Right cardiac atrium (tissue), 5 donors: ENCODE measurements around the gene PPFIA1. TPM values are rescaled to one million over a fixed set of nuclear protein-coding genes. Genes with fewer than 3 reads are reported as not detected.
A peak's percentile ranks its signal among the peaks of the same experiment; 100 is the strongest.

Experiments
- ATAC-seq, 2 donors: fragments of 200-7000 bp; cut with Tn5 transposase; one replicate each; pipeline versions ENCODE4 v1.8.0 to v1.9.1; 2020; ENCODE audit warnings: moderate library complexity in 2 of 2, mild to moderate bottlenecking in 1 of 2
- DNase-seq, 3 donors: peaks; one replicate each; pipeline ENCODE4 v3.0.0-alpha.2; 2020
- H3K27ac ChIP-seq: one replicate; pipeline ENCODE4 v1.5.1; 2013; ENCODE audit warnings: mild to moderate bottlenecking, low read length, control low read depth, moderate library complexity
- H3K27me3 ChIP-seq: one replicate; pipeline ENCODE4 v1.6.1; 2013; ENCODE audit not compliant: control insufficient read depth, insufficient read depth
- H3K4me1 ChIP-seq: one replicate; pipeline ENCODE4 v1.6.1; 2013; ENCODE audit warnings: low read length; ENCODE audit not compliant: control insufficient read depth, insufficient read depth
- H3K4me3 ChIP-seq: one replicate; pipeline ENCODE4 v1.5.1; 2013; ENCODE audit warnings: low read length, control low read depth
- H3K9me3 ChIP-seq: one replicate; pipeline ENCODE4 v1.6.1; 2013; ENCODE audit warnings: low read length; ENCODE audit not compliant: control insufficient read depth
- WGBS: extraction: QIAGEN DNeasy Blood & Tissue Kit; methylation state at CpG from one replicate; pipeline ENCODE4 v1.1.7; 2013; 5-methylcytosine and 5-hydroxymethylcytosine counted together
- intact Hi-C, 4 donors: fragments of 100-400 bp; cut with DNase I; formaldehyde crosslinking; loops; one replicate each; pipeline versions ENCODE4 v1.11.0 to v1.14.0; 2022 to 2023
- polyA plus RNA-seq: library from polyadenylated mRNA; stranded (reverse); fragments of 200-250 nt; gene quantifications from one replicate; pipeline ENCODE4 v1.2.3, GENCODE V29; 2013
- total RNA-seq, 4 donors: library from RNA; stranded (reverse); fragmentation: NEBNext Ultra II Directional; extraction: Animal tissue kit (Norgen Biotek cat#: 25700); gene quantifications; one replicate each; pipeline ENCODE4 v1.2.1, GENCODE V29; 2021
- donor health status: healthy with polysubstance abuse.
- donor health status: DM: no; HTN: yes; CAD: no.
- donor health status: DM: no; HTN: no; CAD: no.
- donor health status: DM: no; HTN: yes; CAD: no; lungs with severe emphysema.
- donor health status: DM: yes; HTN: yes; CAD: no.

PPFIA1 gene
- total and polyA plus RNA-seq, 5 donors = 16.2 to 44.9 (median 37.7) TPM

DNA sequence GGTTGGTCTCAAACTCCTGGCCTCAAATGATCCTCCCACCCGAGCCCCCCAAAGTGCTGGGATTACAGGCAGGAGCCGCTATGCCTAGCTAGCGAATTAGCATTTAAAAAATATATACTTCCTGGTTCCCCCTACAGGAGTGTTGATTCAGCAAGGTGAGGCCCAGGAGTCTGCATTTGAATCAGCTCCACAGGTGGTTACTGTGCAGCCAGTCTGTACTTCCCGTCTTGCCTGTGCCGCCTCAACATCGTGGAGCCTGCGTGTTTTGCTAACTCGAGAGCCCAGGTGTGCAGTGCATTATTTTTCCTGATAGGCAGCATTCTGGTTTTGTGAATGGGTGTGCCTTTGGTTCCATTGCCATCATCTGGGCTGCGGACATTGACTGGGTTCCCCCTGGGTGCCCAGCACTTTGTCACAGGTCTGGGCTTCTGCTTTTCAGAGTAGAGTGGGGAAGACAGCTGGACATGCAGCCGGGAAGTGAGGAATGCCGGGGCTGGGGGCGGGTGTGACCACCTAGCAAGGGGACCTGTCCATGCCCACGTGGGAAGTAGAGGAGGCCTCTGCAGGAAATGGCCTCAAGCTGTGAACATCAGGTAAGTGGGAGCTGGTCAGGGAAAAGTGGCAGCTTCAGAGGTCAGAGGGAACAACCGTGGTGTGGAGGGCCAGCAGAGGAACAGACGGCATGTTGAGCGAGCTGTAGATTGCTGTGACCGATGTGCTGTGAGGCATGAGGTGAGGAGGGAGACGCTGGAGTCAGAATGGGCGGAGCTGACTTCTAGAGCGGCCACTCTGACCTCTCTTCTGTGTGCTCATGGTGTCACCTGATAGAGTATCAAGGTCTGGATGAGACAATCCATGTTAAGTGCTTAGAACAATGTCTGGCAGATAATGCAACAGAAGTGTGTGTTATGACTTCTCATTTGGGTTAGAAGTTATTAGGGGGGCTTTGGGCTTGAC, 42.2 kb downstream of the PPFIA1 start:
- ATAC-seq (peak; percentile 22 to 32), DNase-seq (no peak)
- Histone ChIP-seq H3K4me1 (peaks cover 4% of the 10 kb centered on the region), H3K9me3 (no peaks in the 10 kb centered on the region), H3K27ac (no peak overlapping the region), H3K4me3 (no peak overlapping the region), H3K27me3 (no peaks in the 10 kb centered on the region)
- 82% methylated on average over 20 of the region's 20 CpGs for WGBS
- intact Hi-C loops = no loop called here

DNA sequence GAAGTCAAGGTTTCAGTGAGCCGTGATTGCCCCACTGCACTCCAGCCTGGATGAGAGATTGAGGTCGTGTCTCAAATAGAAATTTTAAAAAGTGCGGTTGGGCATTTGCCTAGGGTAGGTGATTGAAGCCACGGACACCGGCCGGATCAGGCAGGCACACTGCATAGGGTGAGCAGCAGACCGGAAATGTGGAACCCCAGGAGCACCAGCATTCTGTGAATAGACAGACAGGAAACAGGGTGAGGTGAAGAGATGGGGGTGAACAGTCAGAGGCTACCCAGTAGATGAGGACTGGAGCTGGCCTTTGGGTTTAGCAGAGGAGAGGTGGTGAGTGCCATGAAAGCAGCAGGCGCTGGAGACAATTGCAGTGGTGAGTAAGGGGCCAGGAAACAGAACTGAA, 43.5 kb downstream of the PPFIA1 start:
- peak in 1 of 2 donors; percentile 12 for ATAC-seq

GRCh38 chr11:70314730-70315129, 44.2 kb downstream of the PPFIA1 start:
- DNase-seq = no peak
- Histone ChIP-seq H3K27ac (no peak overlapping the region), H3K27me3 (no peaks in the 10 kb centered on the region), H3K4me3 (no peak overlapping the region), H3K9me3 (no peaks in the 10 kb centered on the region), H3K4me1 (peaks cover 6% of the 10 kb centered on the region)
- WGBS = 82% methylated on average over 10 of the region's 10 CpGs
- intact Hi-C loops = no loop called here
- ATAC-seq = no peak

More for the DNA sequence above, 43.5 kb downstream of the PPFIA1 start:
- Histone ChIP-seq H3K4me1 (peaks cover 4% of the 10 kb centered on the region), H3K27me3 (no peaks in the 10 kb centered on the region), H3K27ac (no peak overlapping the region), H3K4me3 (no peak overlapping the region), H3K9me3 (no peaks in the 10 kb centered on the region)
- WGBS = 87% methylated on average over 8 of the region's 8 CpGs
- intact Hi-C loops = no loop called here
- DNase-seq = no peak

- WGBS = 74% methylated on average over 4 of the region's 4 CpGs
- DNase-seq (no peak), ATAC-seq (no peak)
- Histone ChIP-seq H3K27me3 (no peaks in the 10 kb centered on the region), H3K27ac (no peak overlapping the region), H3K4me1 (peaks cover 10% of the 10 kb centered on the region), H3K9me3 (no peaks in the 10 kb centered on the region), H3K4me3 (no peak overlapping the region)
- intact Hi-C loops = no loop called here
Measured at GRCh38 chr11:70315716-70316115, 45.2 kb downstream of the PPFIA1 start.

- H3K27me3 ChIP-seq = no peaks in the 10 kb centered on the region
- WGBS = 95% methylated on average over 14 of the region's 14 CpGs
- no peak overlapping the region for H3K4me3 ChIP-seq
- no peak overlapping the region for H3K27ac ChIP-seq
- intact Hi-C loops = no loop called here
- DNase-seq = no peak
- H3K9me3 ChIP-seq = no peaks in the 10 kb centered on the region
- H3K4me1 ChIP-seq = peaks cover 9% of the 10 kb centered on the region
- ATAC-seq = no peak
Measured at GRCh38 chr11:70317581-70318305, 47.3 kb downstream of the PPFIA1 start.

DNA sequence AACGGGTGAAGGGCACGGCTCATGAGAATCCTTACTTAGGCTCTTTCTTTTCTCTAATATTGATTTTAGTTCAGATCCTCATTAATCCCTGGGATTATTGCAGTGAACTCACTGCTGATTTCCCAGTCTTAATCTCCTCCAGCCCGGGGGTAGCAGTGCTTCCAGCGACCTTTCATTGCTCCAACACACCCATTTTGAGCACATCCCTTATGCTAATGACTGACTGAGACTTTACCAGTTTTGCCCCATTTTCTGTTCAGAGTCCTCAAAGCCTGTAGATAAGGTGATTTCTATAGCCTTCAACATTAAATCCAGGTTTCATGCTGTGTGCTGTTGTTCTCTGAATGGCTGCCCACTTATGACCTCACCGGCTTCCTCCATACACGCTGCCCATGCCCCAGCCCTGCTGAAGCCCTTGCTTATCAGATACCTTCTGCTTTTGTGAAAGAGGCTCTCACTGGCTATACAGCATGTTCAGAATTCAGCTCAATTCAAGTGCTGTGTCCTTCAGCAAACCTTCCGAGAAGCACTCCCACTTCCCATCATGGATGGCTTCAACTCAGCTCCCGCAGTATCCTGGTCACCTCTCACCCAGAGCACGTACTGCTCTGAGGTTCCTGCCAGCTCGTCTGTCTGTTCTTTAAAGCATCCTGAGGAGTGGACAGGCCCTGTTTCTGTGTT, 49.0 kb downstream of the PPFIA1 start:
- peak; percentile 60 to 70 for ATAC-seq
- peak in 2 of 3 donors; percentile 36 to 59 for DNase-seq
- Histone ChIP-seq H3K9me3 (no peaks in the 10 kb centered on the region), H3K4me1 (peaks cover 7% of the 10 kb centered on the region), H3K4me3 (no peak overlapping the region), H3K27me3 (no peaks in the 10 kb centered on the region), H3K27ac (peak overlapping the region; percentile 15)
- 72% methylated on average over 10 of the region's 10 CpGs for WGBS
- intact Hi-C loops = no loop called here

- H3K4me1 ChIP-seq = peaks cover 7% of the 10 kb centered on the region
- no peak for DNase-seq
- WGBS = 90% methylated on average over 2 of the region's 2 CpGs
Measured at GRCh38 chr11:70322666-70323065, 52.2 kb downstream of the PPFIA1 start.

GRCh38 chr11:70323806-70324205, 53.3 kb downstream of the PPFIA1 start:
- H3K27ac ChIP-seq = no peak overlapping the region
- peak in 1 of 2 donors; percentile 20 for ATAC-seq

More at GRCh38 chr11:70322666-70323065, 52.2 kb downstream of the PPFIA1 start:
- no peak for ATAC-seq
- Histone ChIP-seq H3K27me3 (no peaks in the 10 kb centered on the region), H3K9me3 (no peaks in the 10 kb centered on the region), H3K4me3 (no peak overlapping the region), H3K27ac (no peak overlapping the region)
- intact Hi-C loops = no loop called here

DNA sequence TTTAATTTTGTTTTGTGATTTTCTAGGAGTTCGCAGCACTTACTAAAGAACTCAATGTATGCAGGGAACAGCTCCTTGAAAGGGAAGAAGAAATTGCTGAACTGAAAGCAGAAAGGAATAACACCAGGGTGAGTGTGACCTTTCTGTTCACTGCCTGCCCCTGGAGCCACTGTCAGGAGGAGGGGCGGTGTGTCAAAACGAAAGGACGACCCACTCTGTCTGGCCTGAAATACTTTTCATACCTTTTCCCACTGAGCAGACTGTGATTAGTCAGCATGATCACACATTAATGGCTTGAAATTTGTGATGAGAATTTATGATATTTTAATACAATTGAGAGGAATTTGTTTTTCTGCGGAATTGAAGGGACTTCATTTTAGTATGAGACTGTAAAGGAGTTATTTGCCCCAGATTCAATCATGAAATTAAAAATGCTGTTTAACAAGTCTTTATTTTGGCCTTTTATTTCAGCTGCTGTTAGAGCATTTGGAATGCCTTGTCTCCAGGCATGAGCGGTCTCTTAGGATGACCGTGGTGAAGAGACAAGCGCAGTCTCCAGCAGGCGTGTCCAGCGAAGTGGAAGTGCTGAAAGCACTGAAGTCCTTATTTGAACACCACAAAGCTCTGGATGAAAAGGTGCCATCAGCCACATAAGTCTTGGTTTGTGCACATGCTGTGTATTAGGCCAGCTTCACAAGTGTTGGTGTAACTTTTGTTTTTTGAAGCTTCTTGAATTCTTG, 54.1 kb downstream of the PPFIA1 start:
- H3K27me3 ChIP-seq = no peaks in the 10 kb centered on the region
- peaks cover 5% of the 10 kb centered on the region for H3K4me1 ChIP-seq
- no peak overlapping the region for H3K27ac ChIP-seq
- WGBS = 81% methylated on average over 10 of the region's 10 CpGs
- no peak overlapping the region for H3K4me3 ChIP-seq
- no peaks in the 10 kb centered on the region for H3K9me3 ChIP-seq
- DNase-seq (no peak), ATAC-seq (no peak)
- intact Hi-C loops = no loop called here

More at GRCh38 chr11:70323806-70324205, 53.3 kb downstream of the PPFIA1 start:
- H3K4me3 ChIP-seq = no peak overlapping the region
- intact Hi-C loops = no loop called here
- no peaks in the 10 kb centered on the region for H3K9me3 ChIP-seq
- H3K4me1 ChIP-seq = peaks cover 7% of the 10 kb centered on the region
- no peaks in the 10 kb centered on the region for H3K27me3 ChIP-seq
- DNase-seq = no peak
- WGBS = 90% methylated on average over 1 of the region's 1 CpG

DNA sequence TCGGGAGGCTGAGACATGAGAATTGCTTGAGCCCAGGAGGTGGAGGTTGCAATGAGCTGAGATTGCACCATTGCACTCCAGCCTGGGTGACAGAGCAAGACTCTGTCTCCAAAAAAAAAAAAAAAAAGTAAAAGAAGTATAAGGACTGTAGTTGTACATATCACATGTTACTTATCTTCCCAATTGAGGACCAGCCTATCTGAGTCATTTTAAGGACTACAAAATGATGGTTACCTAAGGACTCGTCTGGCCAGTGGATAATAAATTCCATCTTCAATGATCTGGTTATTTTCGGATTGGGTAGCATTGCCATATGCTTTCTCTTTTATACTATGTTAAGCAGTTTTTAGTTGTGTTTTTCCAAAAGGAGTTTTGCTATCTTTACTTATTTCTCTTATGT, 55.3 kb downstream of the PPFIA1 start:
- Histone ChIP-seq H3K9me3 (no peaks in the 10 kb centered on the region), H3K27ac (no peak overlapping the region), H3K27me3 (no peaks in the 10 kb centered on the region), H3K4me3 (no peak overlapping the region), H3K4me1 (peaks cover 1% of the 10 kb centered on the region)
- ATAC-seq (no peak), DNase-seq (no peak)
- intact Hi-C loops = no loop called here
- 91% methylated on average over 3 of the region's 3 CpGs for WGBS
